ENCODE data around the gene COMMD8. TPM values are rescaled to one million over a fixed set of nuclear protein-coding genes. Genes with fewer than 3 reads are reported as not detected.

Gene COMMD8
- 45.0 and 55.2 TPM in 2 replicates for total RNA-seq

GRCh38 chr4:47463235-47463956, at the start of gene COMMD8:
Gene COMMD8 (minus strand): TSS chr4:47463702. CDS start chr4:47463651, 51 bp downstream.

GRCh38 chr4:47485047-47485692, 21.7 kb upstream of the COMMD8 start, which contains the start of gene ATP10D:
Gene ATP10D (plus strand): TSS chr4:47485275. CDS start chr4:47512541, 27,266 bp downstream.

Other genes starting within 250 kb of the COMMD8 start
- 27.3 and 33.7 TPM in 2 replicates for gene ATP10D, start 21.6 kb upstream of the COMMD8 start, total RNA-seq

Data from hair follicular keratinocyte (primary cell).